K562 (cell line): Measurements from ENCODE around the gene MPIG6B. TPM values are rescaled to one million over a fixed set of nuclear protein-coding genes. Genes with fewer than 3 reads are reported as not detected.

ENCODE experiments used
- ATAC-seq: fragments of 200-7000 bp; cut with Tn5 transposase; 3 replicates; pipeline ENCODE4 v1.9.1; 2020; ENCODE audit warnings: moderate library complexity
- BruUV-seq: library from RNA; stranded (reverse); fragments of 400-500 nt; replicated peaks from 2 replicates; lab custom pipeline; 2021; lab: Mats Ljungman, UMichigan
- CTCF ChIA-PET: fragments of 300-600 bp; formaldehyde crosslinking; extraction: SDS; loops from one replicate; lab custom pipeline; 2021; ENCODE audit warnings: low intra/inter-chr PET ratio; lab: Yijun Ruan, JAX
- POLR2A ChIA-PET: fragments of 300-600, 350-650 bp; sonication (Branson Sonifier 250); formaldehyde crosslinking; extraction: SDS; loops from one replicate; lab custom pipeline; 2021; ENCODE audit warnings: antibody characterized with exemption, inconsistent platforms; lab: Yijun Ruan, JAX
- DNase-seq, 4 experiments: peaks; one replicate each; pipeline versions ENCODE4 v3.0.0 to v3.0.0-alpha.2; 2011 to 2018; ENCODE audit warnings: low spot score in 3 of 4, mixed read lengths in 3 of 4; ENCODE audit errors: extremely low read depth in 1 of 4
- FAIRE-seq: peaks from 2 replicates; lab custom pipeline; 2011; peaks lifted over from hg19 to GRCh38; lab: Jason Lieb, UNC
- H2AFZ ChIP-seq: 2 replicates; pipeline ENCODE4 v1.6.0; 2011; ENCODE audit warnings: low read depth, low read length, control low read depth, inconsistent platforms
- H3K27ac ChIP-seq: fragments of 200-600 bp; 3 replicates; pipeline ENCODE4 v1.8.0; 2011; ENCODE audit warnings: low read depth, mild to moderate bottlenecking, control low read depth, inconsistent platforms, low read length, moderate library complexity, mixed read lengths; ENCODE audit errors: extremely low read depth
- H3K27me3 ChIP-seq, 2 experiments: fragments of 300-600 bp in 1 of 2; 2 replicates in 1 of 2; 3 replicates in 1 of 2; pipeline versions ENCODE4 v1.6.0 to v1.8.0; 2011; ENCODE audit warnings: inconsistent platforms in 2 of 2, low read length in 2 of 2, mild to moderate bottlenecking in 1 of 2, mixed read lengths in 1 of 2, moderate library complexity in 1 of 2; ENCODE audit not compliant: control insufficient read depth in 2 of 2, insufficient read depth in 2 of 2
- H3K36me3 ChIP-seq: fragments of 300-600 bp; 3 replicates; pipeline ENCODE4 v1.8.0; 2011; ENCODE audit warnings: mild to moderate bottlenecking, low read length, inconsistent platforms; ENCODE audit not compliant: control insufficient read depth, insufficient read depth
- H3K4me1 ChIP-seq, 2 experiments: fragments of 200-600 bp in 1 of 2; replicated peaks in 1 of 2; 2 replicates in 1 of 2; 3 replicates in 1 of 2; pipeline versions ENCODE4 v1.5.1 to v1.8.0; 2011; ENCODE audit warnings: inconsistent platforms in 2 of 2, low read length in 2 of 2, mild to moderate bottlenecking in 1 of 2, mixed read lengths in 1 of 2, moderate library complexity in 1 of 2; ENCODE audit not compliant: control insufficient read depth in 2 of 2, insufficient read depth in 2 of 2
- H3K4me2 ChIP-seq: 2 replicates; pipeline ENCODE4 v1.6.1; 2011; ENCODE audit warnings: low read length, control low read depth, inconsistent platforms, mixed read lengths; ENCODE audit not compliant: insufficient read depth
- H3K4me3 ChIP-seq: fragments of 200-600 bp; sonication (generic), shearing (Covaris generic); 2 replicates; pipeline ENCODE4 v1.5.1; 2016; ENCODE audit warnings: control low read depth, inconsistent platforms
- H3K79me2 ChIP-seq: fragments of 200-600 bp; 3 replicates; pipeline ENCODE4 v1.8.0; 2011; ENCODE audit warnings: low read length, inconsistent platforms; ENCODE audit not compliant: control insufficient read depth, insufficient read depth
- H3K9ac ChIP-seq, 2 experiments: 2 replicates each; pipeline versions ENCODE4 v1.6.0 to v1.6.1; 2011; ENCODE audit warnings: low read depth in 2 of 2, low read length in 2 of 2, control low read depth in 1 of 2, inconsistent platforms in 1 of 2, mild to moderate bottlenecking in 1 of 2, mixed read lengths in 1 of 2; ENCODE audit not compliant: insufficient read depth in 1 of 2
- H3K9me1 ChIP-seq: one replicate; pipeline ENCODE4 v1.6.0; 2011; ENCODE audit warnings: inconsistent platforms, mild to moderate bottlenecking, low read length, moderate library complexity; ENCODE audit not compliant: control insufficient read depth, insufficient read depth
- H3K9me3 ChIP-seq: replicated peaks from 2 replicates; pipeline ENCODE4 v1.5.1; 2011; ENCODE audit warnings: low read depth, low read length, inconsistent platforms; ENCODE audit not compliant: control insufficient read depth, insufficient read depth
- H4K20me1 ChIP-seq: replicated peaks from 2 replicates; pipeline ENCODE4 v1.6.1; 2011; ENCODE audit warnings: low read length, inconsistent platforms, mixed read lengths; ENCODE audit not compliant: control insufficient read depth, insufficient read depth
- CCNT2 ChIP-seq: IDR thresholded peaks from 2 replicates; pipeline ENCODE4 v1.6.1; 2011; ENCODE audit warnings: borderline replicate concordance, low read depth, mild to moderate bottlenecking, moderate library complexity, mixed read lengths, low read length; ENCODE audit not compliant: insufficient read length; ENCODE audit errors: extremely low read depth
- CREB1 ChIP-seq, 2 experiments: sonication (generic) in 1 of 2; formaldehyde crosslinking in 1 of 2; IDR thresholded peaks; 2 replicates each; pipeline versions ENCODE4 v1.6.1 to v1.8.0; 2012 to 2022; ENCODE audit warnings: inconsistent platforms in 1 of 2, mild to moderate bottlenecking in 1 of 2, missing genetic modification reagents in 1 of 2, moderate library complexity in 1 of 2
- PHTF2 ChIP-seq: fragments of 250-450 bp; sonication (Bioruptor Pico); IDR thresholded peaks from 2 replicates; pipeline ENCODE4 v1.5.0; 2021; ENCODE audit warnings: mild to moderate bottlenecking
- ZNF121 ChIP-seq: sonication (generic); formaldehyde crosslinking; conservative IDR thresholded peaks from 2 replicates; pipeline ENCODE4 v1.8.0; 2022; ENCODE audit warnings: missing genetic modification reagents
- ZNF146 ChIP-seq: IDR thresholded peaks from one replicate; pipeline ENCODE4 v1.6.1; 2018; ENCODE audit warnings: missing compliant biosample characterization; ENCODE audit not compliant: unreplicated experiment
- ZNF217 ChIP-seq: sonication (generic); formaldehyde crosslinking; IDR thresholded peaks from 2 replicates; pipeline ENCODE4 v1.8.0; 2022; ENCODE audit warnings: mild to moderate bottlenecking, missing genetic modification reagents
- ZNF274 ChIP-seq: IDR thresholded peaks from 2 replicates; pipeline ENCODE4 v1.6.1; 2011; ENCODE audit warnings: low read depth, mild to moderate bottlenecking, low read length, moderate library complexity, borderline replicate concordance
- WGBS: fragments of 100-300 bp; shearing (Covaris generic); methylation state at CpG from one replicate; pipeline ENCODE4 v1.1.6; 2016; ENCODE audit warnings: low coverage, mixed read lengths; ENCODE audit not compliant: insufficient coverage; ENCODE audit errors: missing lambda C conversion rate; 5-methylcytosine and 5-hydroxymethylcytosine counted together
- in situ Hi-C: fragments of 300-500 bp; cut with MboI; formaldehyde crosslinking; loops from 4 replicates; pipeline ENCODE4 v1.15.0; 2018; ENCODE audit warnings: inconsistent platforms, mixed read lengths
- intact Hi-C: fragments of 100-400 bp; cut with micrococcal nuclease; formaldehyde crosslinking; loops from 2 replicates; pipeline ENCODE4 v1.14.2; 2022
- polyA plus RNA-seq, 8 experiments: library from polyadenylated mRNA; depleted of rRNA in 4 of 8; stranded (reverse) in 5 of 8; unstranded in 3 of 8; fragments of >200 nt; fragmentation: Nextera tagmentation in 2 of 8; fragmentation: Illumina TruSeq in 1 of 8; extraction: Ambion mirVana in 2 of 8; extraction: Trizol in 1 of 8; gene quantifications; 2 replicates each; pipeline versions ENCODE4 v1.2.1 to v1.2.3, GENCODE V29; 2011 to 2014; ENCODE audit warnings: inconsistent platforms in 1 of 8, missing spikeins in 1 of 8
- total RNA-seq, 7 experiments: library from RNA; depleted of rRNA in 6 of 7; stranded (reverse); fragments of >200 nt in 6 of 7; fragmentation: Illumina TruSeq in 2 of 7; extraction: Trizol in 2 of 7; gene quantifications; 2 replicates each; pipeline versions ENCODE4 v1.2.1 to v1.2.3, GENCODE V29; 2011 to 2021; ENCODE audit warnings: low replicate concordance in 1 of 7
- TF ChIP-seq, protein P1 (sequence below): sonication (generic); formaldehyde crosslinking; IDR thresholded peaks from 2 replicates; pipeline ENCODE4 v1.8.0; 2022; ENCODE audit warnings: missing genetic modification reagents, mild to moderate bottlenecking, moderate library complexity, borderline replicate concordance
- TF ChIP-seq, protein P2 (sequence below): fragments of 250-450 bp; sonication (Bioruptor Pico); IDR thresholded peaks from 2 replicates; pipeline ENCODE4 v1.5.0; 2022; ENCODE audit warnings: mild to moderate bottlenecking

Gene MPIG6B
- total and polyA plus RNA-seq, 9 of the 15 experiments (the other 6 are each of a cell fraction or from before 2014, with no cell fraction given) = 0.11 to 1.2 (median 0.28) TPM; not detected in 1

DNA sequence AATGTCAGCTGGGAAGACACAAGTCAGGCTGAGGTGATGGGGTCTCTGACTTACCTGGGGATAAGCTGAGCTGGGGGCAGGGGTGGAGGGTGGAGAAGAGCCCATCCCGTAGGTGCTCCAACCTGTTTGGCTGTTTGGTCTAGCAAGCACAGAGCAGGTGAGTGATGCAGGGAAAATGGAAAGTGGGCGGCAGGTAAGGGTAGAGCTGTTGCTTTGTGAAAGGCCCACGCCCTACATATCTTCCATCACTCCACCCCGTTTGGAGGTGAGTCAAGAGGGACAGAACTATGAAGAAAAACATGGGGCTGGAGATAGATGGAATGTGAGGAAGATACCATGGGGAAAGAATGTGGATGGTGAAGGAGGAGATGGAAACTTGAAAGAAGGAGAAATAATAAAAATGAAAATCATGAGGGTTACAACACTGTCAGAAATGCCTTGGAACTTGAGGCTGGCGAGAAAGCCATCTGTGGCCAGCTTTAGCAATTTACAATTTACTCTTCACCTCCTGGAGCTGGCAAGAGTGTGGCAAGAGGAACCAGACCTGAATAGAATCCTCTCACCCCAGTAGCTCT lies 2.9 kb upstream of the MPIG6B start (continued):
- TF ChIP-seq PHTF2 (CRISPR knock-in tag) = no peak

DNA sequence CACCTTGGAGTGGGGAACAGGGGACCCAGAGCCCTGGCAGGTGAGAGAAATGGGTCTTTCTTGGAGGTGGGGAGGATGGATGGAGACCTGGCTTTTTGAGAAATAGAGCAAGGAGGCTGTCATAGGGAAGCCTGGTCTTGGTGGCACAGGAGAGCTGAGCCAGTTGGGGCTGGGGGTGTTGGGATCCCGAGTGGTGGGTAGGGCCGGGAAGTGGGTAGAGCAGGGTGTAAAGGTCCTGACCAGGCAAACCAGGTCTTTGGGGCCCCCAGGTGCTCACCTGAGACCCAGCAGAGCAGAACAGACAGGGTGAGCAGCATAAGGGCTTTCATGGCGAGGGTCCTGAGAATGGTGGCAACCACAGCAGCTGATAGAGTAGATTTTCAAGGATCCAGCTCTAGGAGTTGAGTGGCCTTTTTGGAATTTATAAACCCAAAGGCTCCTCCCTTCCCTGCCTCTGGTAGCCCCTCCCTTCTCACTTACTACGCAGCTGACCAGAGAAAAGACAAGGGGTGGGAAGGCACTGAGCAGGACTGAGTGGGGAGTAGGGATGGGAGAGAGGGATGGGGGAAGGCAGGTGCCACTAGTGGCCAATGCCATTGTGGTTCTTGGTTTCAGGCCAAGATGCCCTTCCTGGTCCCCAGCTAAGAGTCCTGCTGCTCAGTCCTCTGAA lies 1.7 kb upstream of the MPIG6B start, which contains the start of gene LY6G6C:
TSS of gene LY6G6C (minus strand) at position 396 of the 670 bp plus-strand sequence. CDS start at position 329, 67 bp downstream.
- ChIA-PET POLR2A (interaction anchor here (0.6 to 15.0 kb wide), 10 partner anchors 10 to 367 kb away, joined by 3 to 236 read pairs (median 6); partner anchors contain the start of genes ABHD16A, CLIC1, CSNK2B and DDAH2), CTCF (no interaction called here)
- FAIRE-seq = no peak
- Histone ChIP-seq H3K27me3 (no peaks in the 10 kb centered on the region), H3K9me1 (no peaks in the 10 kb centered on the region), H3K4me3 (no peak within 1 kb of the TSS), H3K9me3 (no peaks in the 10 kb centered on the region), H2AFZ (no peak within 1 kb of the TSS), H3K4me2 (no peak within 1 kb of the TSS), H3K36me3 (peaks cover 6% of the 10 kb centered on the region; the same call in 1 of the 3 replicates), H3K9ac (peak within 1 kb of the TSS in 1 of 2 experiments; percentile 31; a peak in 1 of 4 replicates), H4K20me1 (no peaks in the 10 kb centered on the region), H3K79me2 (no peaks in the 10 kb centered on the region), H3K27ac (no peak within 1 kb of the TSS), H3K4me1 (peaks cover 26 to 31% of the 10 kb centered on the region in 2 experiments)
- intact Hi-C loops = no loop called here
- WGBS = 15% methylated on average over 4 of the region's 4 CpGs
- no peak for ATAC-seq
- BruUV-seq = no TSS peak
- no peak for DNase-seq
- TF ChIP-seq ZNF274 (no peak), CREB1 (IDR thresholded peaks at IDR 0.05) (no peak), CREB1 (CRISPR knock-in tag; IDR thresholded peaks at IDR 0.05) (no peak), CCNT2 (no peak), ZNF121 (CRISPR knock-in tag) (no peak), ZNF217 (CRISPR knock-in tag) (no peak), ZNF146 (no peak)
- TF ChIP-seq, protein P1, sequence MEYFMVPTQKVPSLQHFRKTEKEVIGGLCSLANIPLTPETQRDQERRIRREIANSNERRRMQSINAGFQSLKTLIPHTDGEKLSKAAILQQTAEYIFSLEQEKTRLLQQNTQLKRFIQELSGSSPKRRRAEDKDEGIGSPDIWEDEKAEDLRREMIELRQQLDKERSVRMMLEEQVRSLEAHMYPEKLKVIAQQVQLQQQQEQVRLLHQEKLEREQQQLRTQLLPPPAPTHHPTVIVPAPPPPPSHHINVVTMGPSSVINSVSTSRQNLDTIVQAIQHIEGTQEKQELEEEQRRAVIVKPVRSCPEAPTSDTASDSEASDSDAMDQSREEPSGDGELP (CRISPR knock-in tag) = 0 out of 2 replicates have a peak, but pooled peaks have one; percentile 26
- TF ChIP-seq, protein P2, sequence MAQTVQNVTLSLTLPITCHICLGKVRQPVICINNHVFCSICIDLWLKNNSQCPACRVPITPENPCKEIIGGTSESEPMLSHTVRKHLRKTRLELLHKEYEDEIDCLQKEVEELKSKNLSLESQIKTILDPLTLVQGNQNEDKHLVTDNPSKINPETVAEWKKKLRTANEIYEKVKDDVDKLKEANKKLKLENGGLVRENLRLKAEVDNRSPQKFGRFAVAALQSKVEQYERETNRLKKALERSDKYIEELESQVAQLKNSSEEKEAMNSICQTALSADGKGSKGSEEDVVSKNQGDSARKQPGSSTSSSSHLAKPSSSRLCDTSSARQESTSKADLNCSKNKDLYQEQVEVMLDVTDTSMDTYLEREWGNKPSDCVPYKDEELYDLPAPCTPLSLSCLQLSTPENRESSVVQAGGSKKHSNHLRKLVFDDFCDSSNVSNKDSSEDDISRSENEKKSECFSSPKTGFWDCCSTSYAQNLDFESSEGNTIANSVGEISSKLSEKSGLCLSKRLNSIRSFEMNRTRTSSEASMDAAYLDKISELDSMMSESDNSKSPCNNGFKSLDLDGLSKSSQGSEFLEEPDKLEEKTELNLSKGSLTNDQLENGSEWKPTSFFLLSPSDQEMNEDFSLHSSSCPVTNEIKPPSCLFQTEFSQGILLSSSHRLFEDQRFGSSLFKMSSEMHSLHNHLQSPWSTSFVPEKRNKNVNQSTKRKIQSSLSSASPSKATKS (CRISPR knock-in tag) = no peak
- in situ Hi-C loops = no loop called here
